ENCODE results near the gene THADA.

- TF ChIP-seq POLR2A (IDR thresholded peaks at IDR 0.05): no peak
- TF ChIP-seq CTCF (IDR thresholded peaks at IDR 0.05): no peak
- TF ChIP-seq POLR2AphosphoS5 (IDR thresholded peaks at IDR 0.05): peak; percentile 21
Measured at GRCh38 chr2:43526994-43527393, 68.8 kb downstream of the THADA start.
